ENCODE measurements around the gene CD58. TPM values are rescaled to one million over a fixed set of nuclear protein-coding genes. Genes with fewer than 3 reads are reported as not detected.

The CD58 gene
- total and polyA plus RNA-seq, 9 of the 15 experiments (the other 6 are each of a cell fraction or from before 2014, with no cell fraction given) = 18.1 to 113 (median 37.4) TPM

DNA sequence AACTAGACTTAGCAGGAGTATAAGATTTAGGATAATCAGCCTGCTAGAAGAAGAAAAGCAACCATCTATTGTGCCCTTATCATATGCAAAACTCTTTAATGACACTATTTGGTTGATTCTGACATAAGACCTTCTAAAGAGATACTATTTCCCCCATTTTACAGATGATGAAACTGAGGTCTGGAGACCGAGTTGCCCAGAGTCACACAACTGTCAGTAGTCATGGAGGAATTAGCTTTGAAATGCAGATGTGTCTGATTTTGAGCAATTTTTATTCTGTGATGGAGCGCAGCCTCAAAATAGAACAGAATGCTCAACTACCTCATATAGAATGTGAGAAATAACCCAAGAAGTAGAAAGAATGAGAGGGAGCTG is 69.0 kb downstream of the CD58 start:
- BruUV-seq (replicated peaks) = no TSS peak
- Histone ChIP-seq H3K4me3 (no peak overlapping the region), H3K79me2 (ENCODE audit: control insufficient read depth, insufficient read depth, low read length) (no peaks in the 10 kb centered on the region), H3K4me2 (ENCODE audit: insufficient read depth, low read length) (no peak overlapping the region; the same call in 1 of the 2 replicates), H3K9me3 (replicated peaks; ENCODE audit: control insufficient read depth, insufficient read depth, low read depth, low read length) (no peaks in the 10 kb centered on the region; the same call in 1 of the 2 replicates), H3K36me3 (ENCODE audit: control insufficient read depth, insufficient read depth, low read length) (no peaks in the 10 kb centered on the region), H4K20me1 (replicated peaks; ENCODE audit: control insufficient read depth, insufficient read depth, low read length) (no peaks in the 10 kb centered on the region), H3K27me3 (ENCODE audit: control insufficient read depth in 2 of 2, insufficient read depth in 2 of 2, low read length in 2 of 2) (no peaks in the 10 kb centered on the region), H3K4me1 (replicated peaks in 1 of 2; ENCODE audit: control insufficient read depth in 2 of 2, insufficient read depth in 2 of 2, low read length in 2 of 2) (peaks cover 43 to 75% of the 10 kb centered on the region in 2 experiments), H3K9me1 (ENCODE audit: control insufficient read depth, insufficient read depth, low read length) (no peaks in the 10 kb centered on the region), H3K27ac (ENCODE audit: extremely low read depth, low read depth, low read length) (no peak overlapping the region; the same call in 2 of the 3 replicates), H2AFZ (ENCODE audit: low read depth, low read length) (no peak overlapping the region), H3K9ac (ENCODE audit: insufficient read depth in 1 of 2, low read depth in 2 of 2, low read length in 2 of 2) (no peak overlapping the region; a peak in 1 of 4 replicates)
- WGBS (ENCODE audit: insufficient coverage, low coverage, missing lambda C conversion rate) = 81% methylated on average over 2 of the region's 2 CpGs
- intact Hi-C loops (cut with micrococcal nuclease) = loop anchor here (10.0 kb wide), 1 partner anchor 553 kb away; no protein-coding TSS in a partner anchor
- no peak for ATAC-seq
- in situ Hi-C loops (cut with MboI) = loop anchor here (10.0 kb wide), 1 partner anchor 697 kb away; no protein-coding TSS in a partner anchor
- DNase-seq (ENCODE audit: extremely low read depth in 1 of 4, low spot score in 3 of 4) = no peak
- ChIA-PET CTCF (ENCODE audit: low intra/inter-chr PET ratio) (interaction anchor here (0.9 to 5.5 kb wide), 3 partner anchors 12 to 362 kb away, joined by 3 to 89 read pairs (median 3); no protein-coding TSS in a partner anchor), POLR2A (interaction anchor here (1.0 to 2.0 kb wide), 2 partner anchors 13 to 362 kb away, joined by 4 to 7 read pairs; no protein-coding TSS in a partner anchor)
- no peak for FAIRE-seq
- TF ChIP-seq ZNF24 (IDR thresholded peaks at IDR 0.05) (peak; percentile 22; the same call in 1 of the 2 replicates), SMARCA5 (IDR thresholded peaks at IDR 0.05) (peak; percentile 82), CHD4 (IDR thresholded peaks at IDR 0.05; ENCODE audit: insufficient read depth, insufficient replicate concordance, low read depth, low read length, poor library complexity, severe bottlenecking) (peak; percentile 84), RCOR1 (IDR thresholded peaks at IDR 0.05; ENCODE audit: borderline replicate concordance in 1 of 2, low read depth in 2 of 2, low read length in 2 of 2) (peak; percentile 31 to 68; a peak in 3 of 4 replicates), ZNF41 (CRISPR knock-in tag; conservative IDR thresholded peaks at IDR 0.05) (no peak), EWSR1 (IDR thresholded peaks at IDR 0.05; ENCODE audit: borderline replicate concordance, low read depth, partially characterized antibody) (no peak), MBD2 (IDR thresholded peaks at IDR 0.05; ENCODE audit: borderline replicate concordance, low read depth) (0 out of 2 replicates have a peak, but pooled peaks have one; percentile 2), THRB (CRISPR knock-in tag; conservative IDR thresholded peaks at IDR 0.05) (no peak), CBX3 (IDR thresholded peaks at IDR 0.05; ENCODE audit: borderline replicate concordance in 1 of 2, low read length in 2 of 2) (peak in 1 of 2 experiments; percentile 65; a peak in 2 of 3 replicates), SAFB2 (IDR thresholded peaks at IDR 0.05; ENCODE audit: borderline replicate concordance, low read depth, low read length, severe bottlenecking) (no peak), IFI16 (CRISPR knock-in tag; IDR thresholded peaks at IDR 0.05) (no peak), MCM2 (IDR thresholded peaks at IDR 0.05; ENCODE audit: low read depth) (no peak), BCOR (IDR thresholded peaks at IDR 0.05) (peak; percentile 98), HDAC1 (IDR thresholded peaks at IDR 0.05) (peak; percentile 13 to 79; a peak in 1 of 4 replicates), ZBTB5 (IDR thresholded peaks at IDR 0.05) (no peak)
- TF ChIP-seq, protein P1, sequence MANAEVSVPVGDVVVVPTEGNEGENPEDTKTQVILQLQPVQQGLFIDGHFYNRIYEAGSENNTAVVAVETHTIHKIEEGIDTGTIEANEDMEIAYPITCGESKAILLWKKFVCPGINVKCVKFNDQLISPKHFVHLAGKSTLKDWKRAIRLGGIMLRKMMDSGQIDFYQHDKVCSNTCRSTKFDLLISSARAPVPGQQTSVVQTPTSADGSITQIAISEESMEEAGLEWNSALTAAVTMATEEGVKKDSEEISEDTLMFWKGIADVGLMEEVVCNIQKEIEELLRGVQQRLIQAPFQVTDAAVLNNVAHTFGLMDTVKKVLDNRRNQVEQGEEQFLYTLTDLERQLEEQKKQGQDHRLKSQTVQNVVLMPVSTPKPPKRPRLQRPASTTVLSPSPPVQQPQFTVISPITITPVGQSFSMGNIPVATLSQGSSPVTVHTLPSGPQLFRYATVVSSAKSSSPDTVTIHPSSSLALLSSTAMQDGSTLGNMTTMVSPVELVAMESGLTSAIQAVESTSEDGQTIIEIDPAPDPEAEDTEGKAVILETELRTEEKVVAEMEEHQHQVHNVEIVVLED (CRISPR knock-in tag; IDR thresholded peaks at IDR 0.05) = no peak
